ENCODE measurements around the gene CHPF. TPM values are rescaled to one million over a fixed set of nuclear protein-coding genes. Genes with fewer than 3 reads are reported as not detected.

CHPF gene
- total and polyA plus RNA-seq, 4 donors = 26.5 to 135 (median 58.2) TPM

DNA sequence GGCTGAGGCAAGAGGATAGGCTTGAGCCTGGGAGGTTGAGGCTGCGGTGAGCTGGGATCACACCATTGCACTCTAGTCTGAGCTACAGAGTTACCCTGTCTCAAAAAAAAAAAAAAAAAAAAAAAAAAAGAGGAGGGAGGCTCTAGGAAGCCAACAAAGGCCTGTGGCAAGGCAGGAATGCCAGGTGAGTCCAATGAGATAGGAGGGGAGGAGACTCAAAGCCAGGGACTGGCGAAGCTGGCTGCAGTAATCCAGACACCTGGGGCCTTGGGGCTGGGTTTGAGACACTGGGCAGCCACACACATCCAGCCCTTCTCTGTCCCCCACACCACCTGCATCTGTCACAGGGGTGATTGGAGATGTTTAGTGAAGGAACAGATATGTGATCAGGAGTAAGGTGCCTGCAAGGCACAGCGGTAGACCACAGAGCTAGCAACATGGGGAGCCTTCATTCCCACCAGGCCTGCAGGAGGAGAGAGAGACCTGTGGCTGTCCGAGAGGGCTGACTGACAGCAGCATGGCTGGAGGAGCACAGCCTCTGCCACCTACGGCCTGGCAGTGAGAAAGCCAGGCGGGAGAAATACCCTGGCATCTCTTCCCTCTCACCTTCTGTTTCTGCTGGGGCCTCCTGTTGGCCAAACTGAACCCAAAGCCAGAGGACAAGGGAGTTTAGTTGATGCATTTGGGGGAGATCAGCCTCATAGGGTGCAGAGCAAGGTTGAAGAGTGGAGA is 9.5 kb downstream of the CHPF start:
- Histone ChIP-seq H3K4me1 (ENCODE audit: control insufficient read depth in 4 of 4, insufficient read depth in 4 of 4, low read length in 3 of 4) (no peaks in the 10 kb centered on the region), H3K4me3 (ENCODE audit: low read depth in 1 of 3, low read length in 3 of 3) (no peak overlapping the region), H3K27me3 (ENCODE audit: control insufficient read depth in 4 of 4, insufficient read depth in 4 of 4, low read length in 3 of 4) (peaks cover 0 to 4% (median 3%) of the 10 kb centered on the region in 4 donors), H3K27ac (ENCODE audit: low read depth in 1 of 2, low read length in 2 of 2) (no peak overlapping the region), H3K9ac (ENCODE audit: low read depth in 1 of 2, low read length in 2 of 2) (no peak overlapping the region), H3K9me3 (ENCODE audit: control insufficient read depth in 4 of 4, low read length in 3 of 4) (no peaks in the 10 kb centered on the region), H3K36me3 (ENCODE audit: control insufficient read depth in 4 of 4, insufficient read depth in 3 of 4, low read depth in 1 of 4, low read length in 3 of 4) (peaks cover 0 to 3% (median under 1%) of the 10 kb centered on the region in 4 donors)
- no peak for DNase-seq (ENCODE audit: low spot score)
- TF ChIP-seq HNF4A (conservative IDR thresholded peaks at IDR 0.05) = no peak
- no peak for TF ChIP-seq TAF1 (conservative IDR thresholded peaks at IDR 0.05)
- 80% methylated on average over 6 of the region's 6 CpGs for WGBS

DNA sequence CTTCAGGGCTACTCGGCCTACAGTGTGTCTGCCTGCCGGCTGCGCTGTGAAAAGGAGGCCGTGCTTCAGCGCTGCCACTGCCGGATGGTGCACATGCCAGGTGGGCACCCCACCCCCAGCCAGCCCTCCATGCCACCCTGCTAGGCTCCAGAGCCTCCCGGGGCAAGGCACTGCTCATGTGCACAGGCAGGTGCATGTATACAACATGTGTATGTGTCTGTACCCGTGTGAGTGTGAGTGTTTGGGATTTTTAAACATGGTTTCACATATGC is 11.3 kb downstream of the CHPF start:
- peaks cover 0 to 5% (median 4%) of the 10 kb centered on the region in 4 donors for H3K27me3 ChIP-seq (ENCODE audit: control insufficient read depth in 4 of 4, insufficient read depth in 4 of 4, low read length in 3 of 4)
- TF ChIP-seq, protein P1, sequence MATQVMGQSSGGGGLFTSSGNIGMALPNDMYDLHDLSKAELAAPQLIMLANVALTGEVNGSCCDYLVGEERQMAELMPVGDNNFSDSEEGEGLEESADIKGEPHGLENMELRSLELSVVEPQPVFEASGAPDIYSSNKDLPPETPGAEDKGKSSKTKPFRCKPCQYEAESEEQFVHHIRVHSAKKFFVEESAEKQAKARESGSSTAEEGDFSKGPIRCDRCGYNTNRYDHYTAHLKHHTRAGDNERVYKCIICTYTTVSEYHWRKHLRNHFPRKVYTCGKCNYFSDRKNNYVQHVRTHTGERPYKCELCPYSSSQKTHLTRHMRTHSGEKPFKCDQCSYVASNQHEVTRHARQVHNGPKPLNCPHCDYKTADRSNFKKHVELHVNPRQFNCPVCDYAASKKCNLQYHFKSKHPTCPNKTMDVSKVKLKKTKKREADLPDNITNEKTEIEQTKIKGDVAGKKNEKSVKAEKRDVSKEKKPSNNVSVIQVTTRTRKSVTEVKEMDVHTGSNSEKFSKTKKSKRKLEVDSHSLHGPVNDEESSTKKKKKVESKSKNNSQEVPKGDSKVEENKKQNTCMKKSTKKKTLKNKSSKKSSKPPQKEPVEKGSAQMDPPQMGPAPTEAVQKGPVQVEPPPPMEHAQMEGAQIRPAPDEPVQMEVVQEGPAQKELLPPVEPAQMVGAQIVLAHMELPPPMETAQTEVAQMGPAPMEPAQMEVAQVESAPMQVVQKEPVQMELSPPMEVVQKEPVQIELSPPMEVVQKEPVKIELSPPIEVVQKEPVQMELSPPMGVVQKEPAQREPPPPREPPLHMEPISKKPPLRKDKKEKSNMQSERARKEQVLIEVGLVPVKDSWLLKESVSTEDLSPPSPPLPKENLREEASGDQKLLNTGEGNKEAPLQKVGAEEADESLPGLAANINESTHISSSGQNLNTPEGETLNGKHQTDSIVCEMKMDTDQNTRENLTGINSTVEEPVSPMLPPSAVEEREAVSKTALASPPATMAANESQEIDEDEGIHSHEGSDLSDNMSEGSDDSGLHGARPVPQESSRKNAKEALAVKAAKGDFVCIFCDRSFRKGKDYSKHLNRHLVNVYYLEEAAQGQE (IDR thresholded peaks at IDR 0.05) = no peak
- no peak for TF ChIP-seq RAD21 (IDR thresholded peaks at IDR 0.05)
- TF ChIP-seq GABPA (IDR thresholded peaks at IDR 0.05 in 1 of 2, conservative IDR thresholded peaks at IDR 0.05 in 1 of 2) = no peak
- 80% methylated on average over 8 of the region's 8 CpGs for WGBS
- H3K4me3 ChIP-seq (ENCODE audit: low read depth in 1 of 3, low read length in 3 of 3) = no peak overlapping the region
- no peak for DNase-seq (ENCODE audit: low spot score)
- no peaks in the 10 kb centered on the region for H3K9me3 ChIP-seq (ENCODE audit: control insufficient read depth in 4 of 4, low read length in 3 of 4)
- H3K9ac ChIP-seq (ENCODE audit: low read depth in 1 of 2, low read length in 2 of 2) = no peak overlapping the region
- H3K4me1 ChIP-seq (ENCODE audit: control insufficient read depth in 4 of 4, insufficient read depth in 4 of 4, low read length in 3 of 4) = no peaks in the 10 kb centered on the region
- H3K27ac ChIP-seq (ENCODE audit: low read depth in 1 of 2, low read length in 2 of 2) = no peak overlapping the region
- H3K36me3 ChIP-seq (ENCODE audit: control insufficient read depth in 4 of 4, insufficient read depth in 3 of 4, low read depth in 1 of 4, low read length in 3 of 4) = no peaks in the 10 kb centered on the region

DNA sequence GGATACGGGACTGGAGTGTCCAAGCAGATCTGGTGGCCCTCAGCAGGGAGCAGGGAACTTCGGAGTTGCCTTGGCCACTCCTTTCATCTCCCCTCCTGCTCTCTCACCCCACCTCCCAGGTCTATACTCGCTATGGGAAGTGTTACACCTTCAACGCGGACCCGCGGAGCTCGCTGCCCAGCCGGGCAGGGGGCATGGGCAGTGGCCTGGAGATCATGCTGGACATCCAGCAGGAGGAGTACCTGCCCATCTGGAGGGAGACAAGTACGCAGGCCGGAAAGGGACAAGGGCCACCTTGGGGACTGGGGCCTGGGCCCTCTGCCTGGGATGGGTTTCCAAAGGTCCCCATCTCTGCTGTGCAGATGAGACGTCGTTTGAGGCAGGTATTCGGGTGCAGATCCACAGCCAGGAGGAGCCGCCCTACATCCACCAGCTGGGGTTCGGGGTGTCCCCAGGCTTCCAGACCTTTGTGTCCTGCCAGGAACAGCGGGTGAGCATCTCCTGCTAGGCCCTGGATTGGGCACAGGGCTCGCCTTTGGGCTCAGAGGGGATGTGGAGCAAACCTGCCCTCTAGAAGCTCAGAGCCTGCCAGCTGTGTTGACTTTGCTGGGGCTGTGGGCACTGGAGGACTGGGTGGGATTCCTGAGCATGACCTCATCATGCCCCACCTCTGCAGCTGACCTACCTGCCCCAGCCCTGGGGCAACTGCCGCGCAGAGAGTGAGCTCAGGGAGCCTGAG is 11.8 kb downstream of the CHPF start:
- H3K9ac ChIP-seq (ENCODE audit: low read depth in 1 of 2, low read length in 2 of 2) = no peak overlapping the region
- H3K27ac ChIP-seq (ENCODE audit: low read depth in 1 of 2, low read length in 2 of 2) = no peak overlapping the region
- WGBS = 68% methylated on average over 20 of the region's 20 CpGs
- no peaks in the 10 kb centered on the region for H3K9me3 ChIP-seq (ENCODE audit: control insufficient read depth in 4 of 4, low read length in 3 of 4)
- no peak overlapping the region for H3K4me3 ChIP-seq (ENCODE audit: low read depth in 1 of 3, low read length in 3 of 3)
- no peak for DNase-seq (ENCODE audit: low spot score)
- H3K27me3 ChIP-seq (ENCODE audit: control insufficient read depth in 4 of 4, insufficient read depth in 4 of 4, low read length in 3 of 4) = peaks cover 0 to 5% (median 4%) of the 10 kb centered on the region in 4 donors
- H3K4me1 ChIP-seq (ENCODE audit: control insufficient read depth in 4 of 4, insufficient read depth in 4 of 4, low read length in 3 of 4) = no peaks in the 10 kb centered on the region
- H3K36me3 ChIP-seq (ENCODE audit: control insufficient read depth in 4 of 4, insufficient read depth in 3 of 4, low read depth in 1 of 4, low read length in 3 of 4) = no peaks in the 10 kb centered on the region
- TF ChIP-seq, protein P2, sequence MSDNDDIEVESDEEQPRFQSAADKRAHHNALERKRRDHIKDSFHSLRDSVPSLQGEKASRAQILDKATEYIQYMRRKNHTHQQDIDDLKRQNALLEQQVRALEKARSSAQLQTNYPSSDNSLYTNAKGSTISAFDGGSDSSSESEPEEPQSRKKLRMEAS (IDR thresholded peaks at IDR 0.05) = no peak
- no peak for TF ChIP-seq HNF4A (conservative IDR thresholded peaks at IDR 0.05)
- TF ChIP-seq EGR1 (IDR thresholded peaks at IDR 0.05; ENCODE audit: low read depth in 2 of 2) = no peak
- TF ChIP-seq FOXA2 (IDR thresholded peaks at IDR 0.05) = no peak
- TF ChIP-seq, protein P1 (IDR thresholded peaks at IDR 0.05) = no peak
- no peak for TF ChIP-seq GABPA (IDR thresholded peaks at IDR 0.05 in 1 of 2, conservative IDR thresholded peaks at IDR 0.05 in 1 of 2)
- TF ChIP-seq, protein P3, sequence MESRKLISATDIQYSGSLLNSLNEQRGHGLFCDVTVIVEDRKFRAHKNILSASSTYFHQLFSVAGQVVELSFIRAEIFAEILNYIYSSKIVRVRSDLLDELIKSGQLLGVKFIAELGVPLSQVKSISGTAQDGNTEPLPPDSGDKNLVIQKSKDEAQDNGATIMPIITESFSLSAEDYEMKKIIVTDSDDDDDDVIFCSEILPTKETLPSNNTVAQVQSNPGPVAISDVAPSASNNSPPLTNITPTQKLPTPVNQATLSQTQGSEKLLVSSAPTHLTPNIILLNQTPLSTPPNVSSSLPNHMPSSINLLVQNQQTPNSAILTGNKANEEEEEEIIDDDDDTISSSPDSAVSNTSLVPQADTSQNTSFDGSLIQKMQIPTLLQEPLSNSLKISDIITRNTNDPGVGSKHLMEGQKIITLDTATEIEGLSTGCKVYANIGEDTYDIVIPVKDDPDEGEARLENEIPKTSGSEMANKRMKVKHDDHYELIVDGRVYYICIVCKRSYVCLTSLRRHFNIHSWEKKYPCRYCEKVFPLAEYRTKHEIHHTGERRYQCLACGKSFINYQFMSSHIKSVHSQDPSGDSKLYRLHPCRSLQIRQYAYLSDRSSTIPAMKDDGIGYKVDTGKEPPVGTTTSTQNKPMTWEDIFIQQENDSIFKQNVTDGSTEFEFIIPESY (IDR thresholded peaks at IDR 0.05) = no peak
- no peak for TF ChIP-seq RAD21 (IDR thresholded peaks at IDR 0.05)
- TF ChIP-seq SP1 (IDR thresholded peaks at IDR 0.05) = no peak
- no peak for TF ChIP-seq TAF1 (conservative IDR thresholded peaks at IDR 0.05)
- TF ChIP-seq, protein P4, sequence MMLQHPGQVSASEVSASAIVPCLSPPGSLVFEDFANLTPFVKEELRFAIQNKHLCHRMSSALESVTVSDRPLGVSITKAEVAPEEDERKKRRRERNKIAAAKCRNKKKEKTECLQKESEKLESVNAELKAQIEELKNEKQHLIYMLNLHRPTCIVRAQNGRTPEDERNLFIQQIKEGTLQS (IDR thresholded peaks at IDR 0.05) = no peak
- TF ChIP-seq, protein P5, sequence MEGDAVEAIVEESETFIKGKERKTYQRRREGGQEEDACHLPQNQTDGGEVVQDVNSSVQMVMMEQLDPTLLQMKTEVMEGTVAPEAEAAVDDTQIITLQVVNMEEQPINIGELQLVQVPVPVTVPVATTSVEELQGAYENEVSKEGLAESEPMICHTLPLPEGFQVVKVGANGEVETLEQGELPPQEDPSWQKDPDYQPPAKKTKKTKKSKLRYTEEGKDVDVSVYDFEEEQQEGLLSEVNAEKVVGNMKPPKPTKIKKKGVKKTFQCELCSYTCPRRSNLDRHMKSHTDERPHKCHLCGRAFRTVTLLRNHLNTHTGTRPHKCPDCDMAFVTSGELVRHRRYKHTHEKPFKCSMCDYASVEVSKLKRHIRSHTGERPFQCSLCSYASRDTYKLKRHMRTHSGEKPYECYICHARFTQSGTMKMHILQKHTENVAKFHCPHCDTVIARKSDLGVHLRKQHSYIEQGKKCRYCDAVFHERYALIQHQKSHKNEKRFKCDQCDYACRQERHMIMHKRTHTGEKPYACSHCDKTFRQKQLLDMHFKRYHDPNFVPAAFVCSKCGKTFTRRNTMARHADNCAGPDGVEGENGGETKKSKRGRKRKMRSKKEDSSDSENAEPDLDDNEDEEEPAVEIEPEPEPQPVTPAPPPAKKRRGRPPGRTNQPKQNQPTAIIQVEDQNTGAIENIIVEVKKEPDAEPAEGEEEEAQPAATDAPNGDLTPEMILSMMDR (IDR thresholded peaks at IDR 0.05; ENCODE audit: low read depth, low read length, missing input control) = no peak
- TF ChIP-seq RXRA (IDR thresholded peaks at IDR 0.05) = no peak

Data from liver (tissue), 9 donors.